Measurements from ENCODE around the gene FBXW11. TPM values are rescaled to one million over a fixed set of nuclear protein-coding genes. Genes with fewer than 3 reads are reported as not detected.

Gene FBXW11
- total RNA-seq, 1 experiment from 2014 or later = 34.9 TPM

- H3K4me3 ChIP-seq (ENCODE audit: low read depth, low read length, poor library complexity, severe bottlenecking) = no peak overlapping the region
- no peaks in the 10 kb centered on the region for H3K9me3 ChIP-seq (ENCODE audit: low read depth, low read length, poor library complexity, severe bottlenecking)
- no peak for TF ChIP-seq EZH2 (IDR thresholded peaks at IDR 0.05; ENCODE audit: borderline replicate concordance, low read depth, low read length, poor library complexity, severe bottlenecking)
- no TSS peak for BruUV-seq (replicated peaks)
- H3K4me1 ChIP-seq (ENCODE audit: insufficient read depth, low read length, poor library complexity, severe bottlenecking) = no peaks in the 10 kb centered on the region
- H3K27me3 ChIP-seq (replicated peaks; ENCODE audit: insufficient read depth, low read depth, low read length, poor library complexity) = peaks cover 10% of the 10 kb centered on the region
- H3K27ac ChIP-seq (ENCODE audit: low read depth, low read length, poor library complexity, severe bottlenecking) = no peak overlapping the region
- no peak for DNase-seq (ENCODE audit: low spot score)
- intact Hi-C loops (cut with micrococcal nuclease; ENCODE audit: unreplicated experiment) = no loop called here
- no peaks in the 10 kb centered on the region for H3K36me3 ChIP-seq (ENCODE audit: insufficient read depth, low read length, poor library complexity, severe bottlenecking)
- ChIA-PET CTCF (no interaction called here), POLR2A (ENCODE audit: low non-redundant PET) (no interaction called here)
Measured at GRCh38 chr5:171830686-171831085, 175.8 kb downstream of the FBXW11 start.

GRCh38 chr5:171827162-171827561 is 179.3 kb downstream of the FBXW11 start:
- intact Hi-C loops (cut with micrococcal nuclease; ENCODE audit: unreplicated experiment) = no loop called here
- no TSS peak for BruUV-seq (replicated peaks)
- Histone ChIP-seq H3K4me1 (ENCODE audit: insufficient read depth, low read length, poor library complexity, severe bottlenecking) (no peaks in the 10 kb centered on the region), H3K9me3 (ENCODE audit: low read depth, low read length, poor library complexity, severe bottlenecking) (no peaks in the 10 kb centered on the region), H3K36me3 (ENCODE audit: insufficient read depth, low read length, poor library complexity, severe bottlenecking) (no peaks in the 10 kb centered on the region), H3K4me3 (ENCODE audit: low read depth, low read length, poor library complexity, severe bottlenecking) (no peak overlapping the region), H3K27ac (ENCODE audit: low read depth, low read length, poor library complexity, severe bottlenecking) (no peak overlapping the region), H3K27me3 (replicated peaks; ENCODE audit: insufficient read depth, low read depth, low read length, poor library complexity) (peaks cover 10% of the 10 kb centered on the region)
- ChIA-PET CTCF (no interaction called here), POLR2A (ENCODE audit: low non-redundant PET) (no interaction called here)
- no peak for DNase-seq (ENCODE audit: low spot score)
- no peak for TF ChIP-seq EZH2 (IDR thresholded peaks at IDR 0.05; ENCODE audit: borderline replicate concordance, low read depth, low read length, poor library complexity, severe bottlenecking)
- TF ChIP-seq CTCF (conservative IDR thresholded peaks at IDR 0.05; ENCODE audit: low read depth, low read length) = no peak

GRCh38 chr5:171826132-171826531 is 180.3 kb downstream of the FBXW11 start:
- DNase-seq (ENCODE audit: low spot score) = no peak
- no peaks in the 10 kb centered on the region for H3K4me1 ChIP-seq (ENCODE audit: insufficient read depth, low read length, poor library complexity, severe bottlenecking)
- H3K27me3 ChIP-seq (replicated peaks; ENCODE audit: insufficient read depth, low read depth, low read length, poor library complexity) = peaks cover 10% of the 10 kb centered on the region
- ChIA-PET CTCF (no interaction called here), POLR2A (ENCODE audit: low non-redundant PET) (no interaction called here)
- H3K36me3 ChIP-seq (ENCODE audit: insufficient read depth, low read length, poor library complexity, severe bottlenecking) = no peaks in the 10 kb centered on the region
- no peak overlapping the region for H3K4me3 ChIP-seq (ENCODE audit: low read depth, low read length, poor library complexity, severe bottlenecking)
- no peaks in the 10 kb centered on the region for H3K9me3 ChIP-seq (ENCODE audit: low read depth, low read length, poor library complexity, severe bottlenecking)
- H3K27ac ChIP-seq (ENCODE audit: low read depth, low read length, poor library complexity, severe bottlenecking) = no peak overlapping the region
- TF ChIP-seq EZH2 (IDR thresholded peaks at IDR 0.05; ENCODE audit: borderline replicate concordance, low read depth, low read length, poor library complexity, severe bottlenecking) (no peak), CTCF (conservative IDR thresholded peaks at IDR 0.05; ENCODE audit: low read depth, low read length) (no peak)
- no TSS peak for BruUV-seq (replicated peaks)
- intact Hi-C loops (cut with micrococcal nuclease; ENCODE audit: unreplicated experiment) = no loop called here

- no peak for DNase-seq (ENCODE audit: low spot score)
- intact Hi-C loops (cut with micrococcal nuclease; ENCODE audit: unreplicated experiment) = no loop called here
- ChIA-PET POLR2A (ENCODE audit: low non-redundant PET) (no interaction called here), CTCF (no interaction called here)
- Histone ChIP-seq H3K4me3 (ENCODE audit: low read depth, low read length, poor library complexity, severe bottlenecking) (no peak overlapping the region), H3K9me3 (ENCODE audit: low read depth, low read length, poor library complexity, severe bottlenecking) (no peaks in the 10 kb centered on the region), H3K36me3 (ENCODE audit: insufficient read depth, low read length, poor library complexity, severe bottlenecking) (no peaks in the 10 kb centered on the region), H3K27me3 (replicated peaks; ENCODE audit: insufficient read depth, low read depth, low read length, poor library complexity) (peaks cover 10% of the 10 kb centered on the region), H3K27ac (ENCODE audit: low read depth, low read length, poor library complexity, severe bottlenecking) (no peak overlapping the region), H3K4me1 (ENCODE audit: insufficient read depth, low read length, poor library complexity, severe bottlenecking) (no peaks in the 10 kb centered on the region)
- TF ChIP-seq CTCF (conservative IDR thresholded peaks at IDR 0.05; ENCODE audit: low read depth, low read length) (no peak), EZH2 (IDR thresholded peaks at IDR 0.05; ENCODE audit: borderline replicate concordance, low read depth, low read length, poor library complexity, severe bottlenecking) (no peak)
- no TSS peak for BruUV-seq (replicated peaks)
Measured at GRCh38 chr5:171825051-171825450, 181.4 kb downstream of the FBXW11 start.
